Keratinocyte (primary cell): ENCODE results near the gene TMEM271.

Experiments
- CTCF ChIP-seq, 3 experiments: IDR thresholded peaks in 1 of 3; conservative IDR thresholded peaks in 1 of 3; optimal IDR thresholded peaks in 1 of 3; 2 replicates in 2 of 3; 3 replicates in 1 of 3; pipeline versions ENCODE3 to v1.5.1; 2011; ENCODE audit warnings: low read length in 3 of 3, mild to moderate bottlenecking in 3 of 3, moderate library complexity in 2 of 3, control low read depth in 1 of 3, inconsistent platforms in 1 of 3; ENCODE audit not compliant: insufficient read depth in 2 of 3; ENCODE audit errors: extremely low read depth in 1 of 3
- EZH2 ChIP-seq: IDR thresholded peaks from one replicate; pipeline ENCODE4 v1.6.1; 2012; ENCODE audit warnings: inconsistent platforms, mild to moderate bottlenecking, low read length, moderate library complexity

- TF ChIP-seq EZH2, result no peak
- TF ChIP-seq CTCF (optimal IDR thresholded peaks at IDR 0.05 in 1 of 3, IDR thresholded peaks at IDR 0.05 in 1 of 3, conservative IDR thresholded peaks at IDR 0.05 in 1 of 3; ENCODE audit: extremely low read depth in 1 of 3, insufficient read depth in 2 of 3, low read length in 3 of 3), result no peak
Observed at GRCh38 chr4:528296-528695, 47.8 kb downstream of the TMEM271 start.
